GM23338 (cell line): ENCODE results near the gene RHOF. TPM values are rescaled to one million over a fixed set of nuclear protein-coding genes. Genes with fewer than 3 reads are reported as not detected.
A peak's percentile ranks its signal among the peaks of the same experiment; 100 is the strongest.

Source experiments
- ATAC-seq: fragments of 200-7000 bp; cut with Tn5 transposase; 3 replicates; pipeline ENCODE4 v1.9.1; 2020
- DNase-seq: peaks from one replicate; pipeline ENCODE4 v3.0.0-alpha.2; 2015; ENCODE audit warnings: low spot score
- H2AFZ ChIP-seq: fragments of 200-600 bp; sonication (generic); 2 replicates; pipeline ENCODE4 v1.8.0; 2016; ENCODE audit warnings: antibody characterized with exemption, mild to moderate bottlenecking, moderate library complexity
- H3F3A ChIP-seq: fragments of 200-600 bp; sonication (generic); replicated peaks from 2 replicates; pipeline ENCODE4 v1.8.0; 2017; ENCODE audit warnings: antibody characterized with exemption, mixed run types, low read depth
- H3K27ac ChIP-seq: fragments of 200-600 bp; sonication (generic); 2 replicates; pipeline ENCODE4 v1.6.1; 2016; ENCODE audit warnings: low read depth
- H3K27me3 ChIP-seq: fragments of 200-600 bp; sonication (generic); 2 replicates; pipeline ENCODE4 v1.8.0; 2016; ENCODE audit warnings: mild to moderate bottlenecking, mixed run types, moderate library complexity; ENCODE audit not compliant: insufficient read depth
- H3K36me3 ChIP-seq: fragments of 200-600 bp; sonication (generic); 2 replicates; pipeline ENCODE4 v1.8.0; 2016; ENCODE audit warnings: mild to moderate bottlenecking; ENCODE audit not compliant: insufficient read depth
- H3K4me1 ChIP-seq: fragments of 200-600 bp; sonication (generic); 2 replicates; pipeline ENCODE4 v1.8.0; 2016; ENCODE audit warnings: mild to moderate bottlenecking, moderate library complexity; ENCODE audit not compliant: insufficient read depth
- H3K4me2 ChIP-seq: fragments of 200-600 bp; sonication (generic); 2 replicates; pipeline ENCODE4 v1.7.1; 2017; ENCODE audit warnings: mixed run types
- H3K4me3 ChIP-seq: fragments of 200-600 bp; sonication (generic); 2 replicates; pipeline ENCODE4 v1.6.1; 2016; ENCODE audit warnings: mixed run types
- H3K79me2 ChIP-seq: fragments of 200-600 bp; sonication (generic); replicated peaks from 2 replicates; pipeline ENCODE4 v1.8.0; 2017; ENCODE audit warnings: mild to moderate bottlenecking; ENCODE audit not compliant: insufficient read depth
- H3K9me2 ChIP-seq: fragments of 200-600 bp; sonication (generic); 2 replicates; pipeline ENCODE4 v1.8.0; 2017; ENCODE audit not compliant: insufficient read depth
- H4K20me1 ChIP-seq: fragments of 200-600 bp; sonication (generic); replicated peaks from 2 replicates; pipeline ENCODE4 v1.8.0; 2017; ENCODE audit warnings: mild to moderate bottlenecking; ENCODE audit not compliant: insufficient read depth
- H3K27ac Mint-ChIP-seq: 2 replicates; pipeline ENCODE4 v1.8.0; 2020; ENCODE audit warnings: inconsistent platforms, mild to moderate bottlenecking, moderate library complexity, mixed read lengths
- H3K27me3 Mint-ChIP-seq: 3 replicates; pipeline ENCODE4 v1.8.0; 2022; ENCODE audit warnings: low read depth, mild to moderate bottlenecking, moderate library complexity, mixed read lengths, inconsistent platforms; ENCODE audit not compliant: insufficient read depth, poor library complexity
- H3K36me3 Mint-ChIP-seq: 3 replicates; pipeline ENCODE4 v1.8.0; 2021; ENCODE audit warnings: low read depth, mild to moderate bottlenecking, inconsistent platforms, moderate library complexity, mixed read lengths
- H3K4me1 Mint-ChIP-seq: 3 replicates; pipeline ENCODE4 v1.8.0; 2020; ENCODE audit warnings: mild to moderate bottlenecking, inconsistent platforms, mixed read lengths
- H3K4me3 Mint-ChIP-seq: 3 replicates; pipeline ENCODE4 v1.8.0; 2021; ENCODE audit warnings: moderate library complexity, mild to moderate bottlenecking, inconsistent platforms, mixed read lengths
- H3K9me3 Mint-ChIP-seq: 3 replicates; pipeline ENCODE4 v1.8.0; 2020; ENCODE audit warnings: moderate library complexity, mild to moderate bottlenecking, inconsistent platforms, mixed read lengths
- CREB1 ChIP-seq: fragments of 250-450 bp; sonication (Bioruptor Pico); IDR thresholded peaks from 2 replicates; pipeline ENCODE4 v1.5.0; 2020; ENCODE audit warnings: low read depth, mild to moderate bottlenecking, moderate library complexity
- CTCF ChIP-seq, 2 experiments: fragments of 200-600 bp in 1 of 2; sonication (generic) in 1 of 2; conservative IDR thresholded peaks; 2 replicates each; pipeline versions ENCODE4 v1.5.1 to v1.6.1; 2016 to 2017; ENCODE audit warnings: antibody characterized with exemption in 2 of 2, low read depth in 2 of 2, mild to moderate bottlenecking in 2 of 2, moderate library complexity in 1 of 2
- ETS1 ChIP-seq: IDR thresholded peaks from 2 replicates; pipeline ENCODE4 v1.6.1; 2016; ENCODE audit warnings: antibody characterized with exemption
- EZH2 ChIP-seq: fragments of 200-600 bp; sonication (generic); IDR thresholded peaks from one replicate; pipeline ENCODE4 v1.8.0; 2017; ENCODE audit warnings: antibody characterized with exemption, mild to moderate bottlenecking, low read depth; ENCODE audit not compliant: unreplicated experiment
- EZH2phosphoT487 ChIP-seq: fragments of 200-600 bp; sonication (generic); IDR thresholded peaks from one replicate; pipeline ENCODE4 v1.8.1; 2018; ENCODE audit warnings: antibody characterized with exemption; ENCODE audit not compliant: unreplicated experiment
- JUNB ChIP-seq: IDR thresholded peaks from one replicate; pipeline ENCODE4 v1.6.1; 2016; ENCODE audit warnings: antibody characterized with exemption; ENCODE audit not compliant: unreplicated experiment
- NANOG ChIP-seq: IDR thresholded peaks from 2 replicates; pipeline ENCODE4 v1.6.1; 2016; ENCODE audit warnings: antibody characterized with exemption, borderline replicate concordance
- POLR2AphosphoS5 ChIP-seq: IDR thresholded peaks from 2 replicates; pipeline ENCODE4 v1.6.1; 2016; ENCODE audit warnings: antibody characterized with exemption, low read depth
- REST ChIP-seq: IDR thresholded peaks from one replicate; pipeline ENCODE4 v1.6.1; 2018; ENCODE audit warnings: antibody characterized with exemption; ENCODE audit not compliant: unreplicated experiment
- STAT1 ChIP-seq: IDR thresholded peaks from one replicate; pipeline ENCODE4 v1.6.1; 2016; ENCODE audit warnings: antibody characterized with exemption; ENCODE audit not compliant: unreplicated experiment
- ZNF114 ChIP-seq: fragments of 250-450 bp; sonication (Bioruptor Pico); IDR thresholded peaks from 2 replicates; pipeline ENCODE4 v1.5.0; 2020; ENCODE audit warnings: mild to moderate bottlenecking, moderate library complexity
- ZNF331 ChIP-seq: fragments of 250-450 bp; sonication (Bioruptor Pico); IDR thresholded peaks from 2 replicates; pipeline ENCODE4 v1.5.0; 2020; ENCODE audit warnings: low read depth, mild to moderate bottlenecking, moderate library complexity
- ZNF462 ChIP-seq: fragments of 250-450 bp; sonication (Bioruptor Pico); IDR thresholded peaks from 2 replicates; pipeline ENCODE4 v1.5.0; 2020; ENCODE audit warnings: mild to moderate bottlenecking, moderate library complexity
- polyA plus RNA-seq: library from polyadenylated mRNA; unstranded; fragments of >200 nt; fragmentation: Nextera tagmentation; extraction: Ambion mirVana; gene quantifications from 2 replicates; pipeline ENCODE4 v1.2.1, GENCODE V29; 2016
- total RNA-seq: library from RNA; depleted of rRNA; stranded (reverse); fragments of >200 nt; shearing (Covaris generic); gene quantifications from 2 replicates; pipeline ENCODE4 v1.2.3, GENCODE V29; 2014

Gene RHOF
- total and polyA plus RNA-seq, 2 experiments from 2014 or later: 10.5 to 53.4 TPM

GRCh38 chr12:121806546-121807423, 13.3 kb upstream of the RHOF start:
- no peaks in the 10 kb centered on the region for H3K36me3 ChIP-seq
- DNase-seq: no peak
- H3K27me3 Mint-ChIP-seq: peaks cover 22% of the 10 kb centered on the region
- peaks cover 35% of the 10 kb centered on the region for H3K4me1 Mint-ChIP-seq
- peaks cover 50% of the 10 kb centered on the region for H3K36me3 Mint-ChIP-seq
- H3K27ac ChIP-seq: no peak overlapping the region
- peak overlapping the region; percentile 98 for H3K4me2 ChIP-seq
- H3K79me2 ChIP-seq: peaks cover 66% of the 10 kb centered on the region
- TF ChIP-seq CTCF (conservative IDR thresholded peaks at IDR 0.05; ENCODE audit: low read depth in 2 of 2) (no peak), STAT1 (no peak), ZNF462 (CRISPR knock-in tag) (no peak), ZNF114 (CRISPR knock-in tag) (no peak), REST (no peak), POLR2AphosphoS5 (no peak), JUNB (no peak), ETS1 (no peak), NANOG (no peak), EZH2phosphoT487 (no peak), EZH2 (no peak), ZNF331 (no peak), CREB1 (CRISPR knock-in tag) (no peak)
- no peak overlapping the region for H2AFZ ChIP-seq
- H3K4me3 Mint-ChIP-seq: peak overlapping the region; percentile 89
- H4K20me1 ChIP-seq: peaks cover 6% of the 10 kb centered on the region; the same call in 1 of the 2 replicates
- no peak for ATAC-seq
- H3K4me3 ChIP-seq: peak overlapping the region; percentile 86
- no peaks in the 10 kb centered on the region for H3K27me3 ChIP-seq
- H3K4me1 ChIP-seq: peaks cover 30% of the 10 kb centered on the region
- H3K9me2 ChIP-seq: no peaks in the 10 kb centered on the region
- H3F3A ChIP-seq: peaks cover 4% of the 10 kb centered on the region; the same call in 1 of the 2 replicates
- no peak overlapping the region for H3K27ac Mint-ChIP-seq
- no peaks in the 10 kb centered on the region; the same call in 2 of the 3 replicates for H3K9me3 Mint-ChIP-seq
